Endothelial cell of umbilical vein (primary cell): ENCODE results near the gene ADGRG1.

Source experiments
- CTCF ChIP-seq, 2 donors: IDR thresholded peaks; 1 replicate in 1 of 2; 2 replicates in 1 of 2; pipeline ENCODE4 v1.5.1; 2011; ENCODE audit warnings: low read length in 2 of 2, mild to moderate bottlenecking in 2 of 2, moderate library complexity in 2 of 2, control low read depth in 1 of 2, inconsistent platforms in 1 of 2, low read depth in 1 of 2; ENCODE audit not compliant: insufficient read depth in 1 of 2; ENCODE audit errors: extremely low read depth in 1 of 2
- FOS ChIP-seq: IDR thresholded peaks from 2 replicates; pipeline ENCODE4 v1.6.1; 2011; ENCODE audit warnings: mild to moderate bottlenecking, low read length, moderate library complexity, borderline replicate concordance; ENCODE audit not compliant: insufficient read depth
- POLR2AphosphoS5 ChIP-seq: IDR thresholded peaks from 2 replicates; pipeline ENCODE4 v1.6.1; 2012; ENCODE audit warnings: low read depth, mild to moderate bottlenecking, control low read depth, low read length, moderate library complexity; ENCODE audit not compliant: insufficient read depth

GRCh38 chr16:57701759-57702371 is 73.4 kb downstream of the ADGRG1 start:
- TF ChIP-seq CTCF (IDR thresholded peaks at IDR 0.05; ENCODE audit: extremely low read depth in 1 of 2, insufficient read depth in 1 of 2, low read depth in 1 of 2, low read length in 2 of 2) (no peak), FOS (no peak), POLR2AphosphoS5 (no peak)
